Esophagus squamous epithelium (tissue), 4 donors: ENCODE measurements around the gene DSG4.

ENCODE experiments used
- POLR2A ChIP-seq, 4 donors: fragments of 450-650 bp; IDR thresholded peaks; one replicate each; pipeline ENCODE4 v1.6.1; 2017; ENCODE audit warnings: antibody characterized with exemption in 4 of 4, mild to moderate bottlenecking in 4 of 4, moderate library complexity in 3 of 4
- TF ChIP-seq, protein P1 (sequence below), 6 experiments: fragments of 450-650 bp in 4 of 6; fragments of 200-600 bp in 2 of 6; sonication (generic) in 2 of 6; IDR thresholded peaks; one replicate each; pipeline ENCODE4 v1.5.1; 2016 to 2019; ENCODE audit warnings: antibody characterized with exemption in 6 of 6, mild to moderate bottlenecking in 4 of 6, moderate library complexity in 4 of 6

DNA sequence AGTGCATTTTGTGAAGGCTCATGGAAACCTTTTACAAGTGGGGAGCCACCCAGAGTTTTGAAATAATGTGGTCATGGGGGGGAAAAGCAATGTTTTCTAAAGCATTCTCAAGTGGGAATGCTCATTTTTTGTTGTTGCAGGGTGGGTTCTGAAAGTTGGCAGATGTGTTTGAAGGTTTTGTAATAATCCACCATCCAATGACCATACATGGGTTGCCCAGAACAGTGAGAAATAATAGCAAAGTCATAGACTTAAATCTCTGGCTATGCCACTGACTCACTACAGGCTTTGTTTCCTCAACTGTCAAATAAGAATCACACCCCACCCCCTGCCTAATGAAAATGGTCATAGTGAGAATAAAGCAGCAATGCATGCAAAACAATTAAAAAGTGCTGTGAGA is 73.8 kb downstream of the DSG4 start:
- TF ChIP-seq, protein P1, sequence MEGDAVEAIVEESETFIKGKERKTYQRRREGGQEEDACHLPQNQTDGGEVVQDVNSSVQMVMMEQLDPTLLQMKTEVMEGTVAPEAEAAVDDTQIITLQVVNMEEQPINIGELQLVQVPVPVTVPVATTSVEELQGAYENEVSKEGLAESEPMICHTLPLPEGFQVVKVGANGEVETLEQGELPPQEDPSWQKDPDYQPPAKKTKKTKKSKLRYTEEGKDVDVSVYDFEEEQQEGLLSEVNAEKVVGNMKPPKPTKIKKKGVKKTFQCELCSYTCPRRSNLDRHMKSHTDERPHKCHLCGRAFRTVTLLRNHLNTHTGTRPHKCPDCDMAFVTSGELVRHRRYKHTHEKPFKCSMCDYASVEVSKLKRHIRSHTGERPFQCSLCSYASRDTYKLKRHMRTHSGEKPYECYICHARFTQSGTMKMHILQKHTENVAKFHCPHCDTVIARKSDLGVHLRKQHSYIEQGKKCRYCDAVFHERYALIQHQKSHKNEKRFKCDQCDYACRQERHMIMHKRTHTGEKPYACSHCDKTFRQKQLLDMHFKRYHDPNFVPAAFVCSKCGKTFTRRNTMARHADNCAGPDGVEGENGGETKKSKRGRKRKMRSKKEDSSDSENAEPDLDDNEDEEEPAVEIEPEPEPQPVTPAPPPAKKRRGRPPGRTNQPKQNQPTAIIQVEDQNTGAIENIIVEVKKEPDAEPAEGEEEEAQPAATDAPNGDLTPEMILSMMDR (IDR thresholded peaks at IDR 0.05): no peak
- TF ChIP-seq POLR2A (IDR thresholded peaks at IDR 0.05): no peak
